Activated CD4-positive, CD25-positive, alpha-beta regulatory T cell treated with anti-CD3 and anti-CD28 coated beads, Interleukin-2, amount 50 U/mL, for 24 hours (primary cell): Measurements from ENCODE around the gene PCDHB15.
"Not testable (repeated sequence)": the region's sequence is repeated elsewhere in the genome, so short reads cannot be mapped to it uniquely, and the experiment has no call there.

ENCODE experiments used
- ATAC-seq, 2 donors: fragments of 150-1000 bp; cut with Tn5 transposase; one replicate each; pipeline ENCODE4 v1.10.0; 2021; ENCODE audit warnings: mild to moderate bottlenecking in 1 of 2, moderate library complexity in 1 of 2

Gene PCDHB15

GRCh38 chr5:141245250-141245717, at the start of gene PCDHB15:
PCDHB15 (plus strand) TSS chr5:141245395; CDS start chr5:141245579, 184 bp downstream.
- no peak for ATAC-seq

DNA sequence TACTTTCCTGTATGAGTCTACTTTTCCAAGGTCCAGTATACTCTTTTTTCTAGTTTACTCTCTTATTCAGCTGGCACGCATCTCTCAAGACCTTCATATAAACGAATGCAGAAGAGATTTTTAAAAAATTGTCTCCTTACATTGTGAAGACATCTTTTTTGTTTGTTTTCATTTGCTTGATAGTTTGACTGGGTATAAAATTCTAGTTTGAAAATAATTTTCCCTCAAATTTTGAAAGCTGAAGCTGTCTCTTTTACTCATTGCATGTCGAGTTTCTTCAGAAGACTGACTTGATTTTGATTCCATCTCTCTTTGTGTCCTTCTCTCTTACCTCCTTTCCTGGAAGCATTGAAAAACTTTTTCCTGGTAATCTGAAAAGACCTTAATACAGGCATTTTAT, 48.8 kb upstream of the PCDHB15 start:
- no peak for ATAC-seq

GRCh38 chr5:141199359-141200235, 45.6 kb upstream of the PCDHB15 start, which contains the start of gene PCDHB11:
PCDHB11 (plus strand) TSS chr5:141199627; CDS start chr5:141199775, 148 bp downstream.
- ATAC-seq = no peak

GRCh38 chr5:141201126-141201525, 44.1 kb upstream of the PCDHB15 start:
- ATAC-seq = not testable (repeated sequence)

- ATAC-seq = not testable (repeated sequence)
Observed at GRCh38 chr5:141201646-141202045, 43.5 kb upstream of the PCDHB15 start.

- ATAC-seq = no peak
Observed at GRCh38 chr5:141208478-141208877, 36.7 kb upstream of the PCDHB15 start, which contains the start of gene PCDHB12. PCDHB12 (plus strand) TSS chr5:141208719; CDS start chr5:141208908, 189 bp downstream.

DNA sequence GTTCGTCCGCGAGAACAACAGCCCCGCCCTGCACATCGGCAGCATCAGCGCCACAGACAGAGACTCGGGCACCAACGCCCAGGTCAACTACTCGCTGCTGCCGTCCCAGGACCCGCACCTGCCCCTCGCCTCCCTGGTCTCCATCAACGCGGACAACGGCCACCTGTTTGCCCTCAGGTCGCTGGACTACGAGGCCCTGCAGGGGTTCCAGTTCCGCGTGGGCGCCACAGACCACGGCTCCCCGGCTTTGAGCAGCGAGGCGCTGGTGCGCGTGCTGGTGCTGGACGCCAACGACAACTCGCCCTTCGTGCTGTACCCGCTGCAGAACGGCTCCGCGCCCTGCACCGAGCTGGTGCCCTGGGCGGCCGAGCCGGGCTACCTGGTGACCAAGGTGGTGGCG, 34.9 kb upstream of the PCDHB15 start:
- not testable (repeated sequence) for ATAC-seq

DNA sequence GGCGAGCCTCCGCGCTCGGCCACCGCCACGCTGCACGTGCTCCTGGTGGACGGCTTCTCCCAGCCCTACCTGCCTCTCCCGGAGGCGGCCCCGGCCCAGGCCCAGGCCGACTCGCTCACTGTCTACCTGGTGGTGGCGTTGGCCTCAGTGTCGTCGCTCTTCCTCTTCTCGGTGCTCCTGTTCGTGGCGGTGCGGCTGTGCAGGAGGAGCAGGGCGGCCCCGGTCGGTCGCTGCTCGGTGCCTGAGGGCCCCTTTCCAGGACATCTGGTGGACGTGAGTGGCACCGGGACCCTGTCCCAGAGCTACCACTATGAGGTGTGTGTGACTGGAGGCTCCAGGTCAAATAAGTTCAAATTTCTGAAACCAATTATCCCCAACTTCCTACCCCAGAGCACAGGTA, 34.3 kb upstream of the PCDHB15 start:
- ATAC-seq = not testable (repeated sequence)

DNA sequence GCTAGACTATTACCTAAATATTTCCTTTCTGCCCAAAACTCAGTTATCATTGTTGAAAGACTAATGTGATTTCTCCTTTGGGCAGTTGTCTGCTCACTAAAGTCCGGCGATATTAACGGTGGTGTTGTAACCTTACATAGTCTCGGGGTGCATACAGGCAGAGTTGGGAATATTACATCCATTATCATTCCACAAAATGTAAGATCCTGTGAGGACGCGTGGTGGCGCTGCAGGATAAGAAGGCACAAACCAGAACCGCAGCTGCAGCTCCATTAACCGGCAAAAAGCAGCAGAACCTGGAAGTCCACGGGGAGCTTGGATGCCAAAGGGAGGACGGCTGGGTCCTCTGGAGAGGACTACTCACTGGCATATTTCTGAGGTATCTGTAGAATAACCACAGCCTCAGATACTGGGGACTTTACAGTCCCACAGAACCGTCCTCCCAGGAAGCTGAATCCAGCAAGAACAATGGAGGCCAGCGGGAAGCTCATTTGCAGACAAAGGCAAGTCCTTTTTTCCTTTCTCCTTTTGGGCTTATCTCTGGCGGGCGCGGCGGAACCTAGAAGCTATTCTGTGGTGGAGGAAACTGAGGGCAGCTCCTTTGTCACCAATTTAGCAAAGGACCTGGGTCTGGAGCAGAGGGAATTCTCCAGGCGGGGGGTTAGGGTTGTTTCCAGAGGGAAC, 31.4 kb upstream of the PCDHB15 start, which contains the start of gene PCDHB13:
PCDHB13 (plus strand) TSS at position 264 of the 684 bp plus-strand sequence; CDS start at position 469, 205 bp downstream.
- ATAC-seq = not testable (repeated sequence)

- not testable (repeated sequence) for ATAC-seq
Observed at GRCh38 chr5:141214583-141214982, 30.6 kb upstream of the PCDHB15 start.

DNA sequence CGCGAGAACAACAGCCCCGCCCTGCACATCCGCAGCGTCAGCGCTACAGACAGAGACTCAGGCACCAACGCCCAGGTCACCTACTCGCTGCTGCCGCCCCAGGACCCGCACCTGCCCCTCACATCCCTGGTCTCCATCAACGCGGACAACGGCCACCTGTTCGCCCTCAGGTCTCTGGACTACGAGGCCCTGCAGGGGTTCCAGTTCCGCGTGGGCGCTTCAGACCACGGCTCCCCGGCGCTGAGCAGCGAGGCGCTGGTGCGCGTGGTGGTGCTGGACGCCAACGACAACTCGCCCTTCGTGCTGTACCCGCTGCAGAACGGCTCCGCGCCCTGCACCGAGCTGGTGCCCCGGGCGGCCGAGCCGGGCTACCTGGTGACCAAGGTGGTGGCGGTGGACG, 29.7 kb upstream of the PCDHB15 start:
- ATAC-seq = not testable (repeated sequence)

GRCh38 chr5:141216035-141216434, 29.2 kb upstream of the PCDHB15 start:
- not testable (repeated sequence) for ATAC-seq

- no peak for ATAC-seq
Observed at GRCh38 chr5:141223112-141223783, 21.9 kb upstream of the PCDHB15 start, which contains the start of gene PCDHB14. PCDHB14 (plus strand) TSS chr5:141223343; CDS start chr5:141223506, 163 bp downstream.

DNA sequence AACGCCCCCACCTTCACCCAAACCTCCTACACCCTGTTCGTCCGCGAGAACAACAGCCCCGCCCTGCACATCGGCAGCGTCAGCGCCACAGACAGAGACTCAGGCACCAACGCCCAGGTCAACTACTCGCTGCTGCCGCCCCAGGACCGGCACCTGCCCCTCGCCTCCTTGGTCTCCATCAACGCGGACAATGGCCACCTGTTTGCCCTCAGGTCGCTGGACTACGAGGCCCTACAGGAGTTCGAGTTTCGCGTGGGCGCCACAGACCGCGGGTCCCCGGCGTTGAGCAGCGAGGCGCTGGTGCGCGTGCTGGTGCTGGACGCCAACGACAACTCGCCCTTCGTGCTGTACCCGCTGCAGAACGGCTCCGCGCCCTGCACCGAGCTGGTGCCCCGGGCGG, 20.4 kb upstream of the PCDHB15 start:
- ATAC-seq = not testable (repeated sequence)

- not testable (repeated sequence) for ATAC-seq
Observed at GRCh38 chr5:141225421-141225820, 19.8 kb upstream of the PCDHB15 start.

DNA sequence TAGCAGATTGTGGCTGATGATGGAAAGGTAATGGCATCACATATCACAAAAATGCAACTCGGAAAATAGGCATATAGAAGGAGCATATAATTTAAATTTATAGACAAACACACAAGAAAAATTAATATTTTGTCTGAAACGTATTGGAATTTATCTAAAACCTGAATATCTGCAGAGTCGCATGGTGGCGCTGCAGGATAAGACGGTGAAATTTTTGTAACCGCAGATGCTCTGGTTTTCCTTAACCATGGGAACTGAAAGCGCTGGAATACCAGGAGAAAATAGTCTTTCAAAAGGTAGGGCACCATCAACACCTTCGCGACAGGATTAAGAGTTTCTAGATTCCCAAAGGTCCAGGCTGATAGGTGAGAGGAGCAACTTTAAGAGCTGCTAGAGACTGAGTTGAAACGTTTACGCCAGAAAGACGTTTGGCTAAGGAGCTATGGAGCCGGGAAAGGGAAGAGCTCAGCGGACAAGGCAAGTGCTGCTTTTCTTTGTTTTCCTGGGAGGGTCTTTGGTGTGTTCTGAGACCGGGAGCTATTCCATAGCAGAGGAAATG, 11.0 kb upstream of the PCDHB15 start:
- no peak for ATAC-seq

DNA sequence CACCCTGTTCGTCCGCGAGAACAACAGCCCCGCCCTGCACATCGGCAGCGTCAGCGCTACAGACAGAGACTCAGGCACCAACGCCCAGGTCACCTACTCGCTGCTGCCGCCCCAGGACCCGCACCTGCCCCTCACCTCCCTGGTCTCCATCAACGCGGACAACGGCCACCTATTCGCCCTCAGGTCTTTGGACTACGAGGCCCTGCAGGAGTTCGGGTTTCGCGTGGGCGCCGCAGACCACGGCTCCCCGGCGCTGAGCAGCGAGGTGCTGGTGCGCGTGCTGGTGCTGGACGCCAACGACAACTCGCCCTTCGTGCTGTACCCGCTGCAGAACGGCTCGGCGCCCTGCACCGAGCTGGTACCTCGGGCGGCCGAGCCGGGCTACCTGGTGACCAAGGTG, 9.3 kb upstream of the PCDHB15 start:
- ATAC-seq = not testable (repeated sequence)

GRCh38 chr5:141236516-141237313, 8.5 kb upstream of the PCDHB15 start:
- no peak for ATAC-seq

DNA sequence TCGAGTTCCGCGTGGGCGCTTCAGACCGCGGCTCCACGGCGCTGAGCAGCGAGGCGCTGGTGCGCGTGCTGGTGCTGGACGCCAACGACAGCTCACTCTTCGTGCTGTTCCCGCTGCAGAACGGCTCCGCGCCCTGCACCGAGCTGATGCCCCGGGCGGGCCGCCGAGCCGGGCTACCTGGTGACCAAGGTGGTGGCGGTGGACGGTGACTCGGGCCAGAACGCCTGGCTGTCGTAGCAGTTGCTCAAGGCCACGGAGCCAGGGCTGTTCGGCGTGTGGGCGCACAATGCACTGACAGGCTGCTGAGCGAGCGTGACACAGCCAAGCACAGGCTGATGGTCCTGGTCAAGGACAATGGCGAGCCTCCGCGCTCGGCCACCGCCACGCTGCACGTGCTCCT, 3.7 kb upstream of the PCDHB15 start:
- ATAC-seq = no peak

GRCh38 chr5:141246971-141247370, 1.8 kb downstream of the PCDHB15 start:
- not testable (repeated sequence) for ATAC-seq

- not testable (repeated sequence) for ATAC-seq
Observed at GRCh38 chr5:141247434-141247833, 2.2 kb downstream of the PCDHB15 start.
